GM23338 (cell line): ENCODE data around the gene CCDC97. TPM values are rescaled to one million over a fixed set of nuclear protein-coding genes. Genes with fewer than 3 reads are reported as not detected.

Experiments used
- ATAC-seq: fragments of 200-7000 bp; cut with Tn5 transposase; 3 replicates; pipeline ENCODE4 v1.9.1; 2020
- DNase-seq: peaks from one replicate; pipeline ENCODE4 v3.0.0-alpha.2; 2015; ENCODE audit warnings: low spot score
- H2AFZ ChIP-seq: fragments of 200-600 bp; sonication (generic); 2 replicates; pipeline ENCODE4 v1.8.0; 2016; ENCODE audit warnings: antibody characterized with exemption, mild to moderate bottlenecking, moderate library complexity
- H3F3A ChIP-seq: fragments of 200-600 bp; sonication (generic); replicated peaks from 2 replicates; pipeline ENCODE4 v1.8.0; 2017; ENCODE audit warnings: antibody characterized with exemption, mixed run types, low read depth
- H3K27ac ChIP-seq: fragments of 200-600 bp; sonication (generic); 2 replicates; pipeline ENCODE4 v1.6.1; 2016; ENCODE audit warnings: low read depth
- H3K27me3 ChIP-seq: fragments of 200-600 bp; sonication (generic); 2 replicates; pipeline ENCODE4 v1.8.0; 2016; ENCODE audit warnings: mild to moderate bottlenecking, mixed run types, moderate library complexity; ENCODE audit not compliant: insufficient read depth
- H3K36me3 ChIP-seq: fragments of 200-600 bp; sonication (generic); 2 replicates; pipeline ENCODE4 v1.8.0; 2016; ENCODE audit warnings: mild to moderate bottlenecking; ENCODE audit not compliant: insufficient read depth
- H3K4me1 ChIP-seq: fragments of 200-600 bp; sonication (generic); 2 replicates; pipeline ENCODE4 v1.8.0; 2016; ENCODE audit warnings: mild to moderate bottlenecking, moderate library complexity; ENCODE audit not compliant: insufficient read depth
- H3K4me2 ChIP-seq: fragments of 200-600 bp; sonication (generic); 2 replicates; pipeline ENCODE4 v1.7.1; 2017; ENCODE audit warnings: mixed run types
- H3K4me3 ChIP-seq: fragments of 200-600 bp; sonication (generic); 2 replicates; pipeline ENCODE4 v1.6.1; 2016; ENCODE audit warnings: mixed run types
- H3K79me2 ChIP-seq: fragments of 200-600 bp; sonication (generic); replicated peaks from 2 replicates; pipeline ENCODE4 v1.8.0; 2017; ENCODE audit warnings: mild to moderate bottlenecking; ENCODE audit not compliant: insufficient read depth
- H3K9me2 ChIP-seq: fragments of 200-600 bp; sonication (generic); 2 replicates; pipeline ENCODE4 v1.8.0; 2017; ENCODE audit not compliant: insufficient read depth
- H4K20me1 ChIP-seq: fragments of 200-600 bp; sonication (generic); replicated peaks from 2 replicates; pipeline ENCODE4 v1.8.0; 2017; ENCODE audit warnings: mild to moderate bottlenecking; ENCODE audit not compliant: insufficient read depth
- H3K27ac Mint-ChIP-seq: 2 replicates; pipeline ENCODE4 v1.8.0; 2020; ENCODE audit warnings: inconsistent platforms, mild to moderate bottlenecking, moderate library complexity, mixed read lengths
- H3K27me3 Mint-ChIP-seq: 3 replicates; pipeline ENCODE4 v1.8.0; 2022; ENCODE audit warnings: low read depth, mild to moderate bottlenecking, moderate library complexity, mixed read lengths, inconsistent platforms; ENCODE audit not compliant: insufficient read depth, poor library complexity
- H3K36me3 Mint-ChIP-seq: 3 replicates; pipeline ENCODE4 v1.8.0; 2021; ENCODE audit warnings: low read depth, mild to moderate bottlenecking, inconsistent platforms, moderate library complexity, mixed read lengths
- H3K4me1 Mint-ChIP-seq: 3 replicates; pipeline ENCODE4 v1.8.0; 2020; ENCODE audit warnings: mild to moderate bottlenecking, inconsistent platforms, mixed read lengths
- H3K4me3 Mint-ChIP-seq: 3 replicates; pipeline ENCODE4 v1.8.0; 2021; ENCODE audit warnings: moderate library complexity, mild to moderate bottlenecking, inconsistent platforms, mixed read lengths
- H3K9me3 Mint-ChIP-seq: 3 replicates; pipeline ENCODE4 v1.8.0; 2020; ENCODE audit warnings: moderate library complexity, mild to moderate bottlenecking, inconsistent platforms, mixed read lengths
- EZH2 ChIP-seq: fragments of 200-600 bp; sonication (generic); IDR thresholded peaks from one replicate; pipeline ENCODE4 v1.8.0; 2017; ENCODE audit warnings: antibody characterized with exemption, mild to moderate bottlenecking, low read depth; ENCODE audit not compliant: unreplicated experiment
- EZH2phosphoT487 ChIP-seq: fragments of 200-600 bp; sonication (generic); IDR thresholded peaks from one replicate; pipeline ENCODE4 v1.8.1; 2018; ENCODE audit warnings: antibody characterized with exemption; ENCODE audit not compliant: unreplicated experiment
- JUNB ChIP-seq: IDR thresholded peaks from one replicate; pipeline ENCODE4 v1.6.1; 2016; ENCODE audit warnings: antibody characterized with exemption; ENCODE audit not compliant: unreplicated experiment
- POLR2AphosphoS5 ChIP-seq: IDR thresholded peaks from 2 replicates; pipeline ENCODE4 v1.6.1; 2016; ENCODE audit warnings: antibody characterized with exemption, low read depth
- STAT1 ChIP-seq: IDR thresholded peaks from one replicate; pipeline ENCODE4 v1.6.1; 2016; ENCODE audit warnings: antibody characterized with exemption; ENCODE audit not compliant: unreplicated experiment
- ZNF114 ChIP-seq: fragments of 250-450 bp; sonication (Bioruptor Pico); IDR thresholded peaks from 2 replicates; pipeline ENCODE4 v1.5.0; 2020; ENCODE audit warnings: mild to moderate bottlenecking, moderate library complexity
- ZNF331 ChIP-seq: fragments of 250-450 bp; sonication (Bioruptor Pico); IDR thresholded peaks from 2 replicates; pipeline ENCODE4 v1.5.0; 2020; ENCODE audit warnings: low read depth, mild to moderate bottlenecking, moderate library complexity
- polyA plus RNA-seq: library from polyadenylated mRNA; unstranded; fragments of >200 nt; fragmentation: Nextera tagmentation; extraction: Ambion mirVana; gene quantifications from 2 replicates; pipeline ENCODE4 v1.2.1, GENCODE V29; 2016
- total RNA-seq: library from RNA; depleted of rRNA; stranded (reverse); fragments of >200 nt; shearing (Covaris generic); gene quantifications from 2 replicates; pipeline ENCODE4 v1.2.3, GENCODE V29; 2014
- TF ChIP-seq, protein P1 (sequence below), 2 experiments: fragments of 200-600 bp in 1 of 2; sonication (generic) in 1 of 2; conservative IDR thresholded peaks; 2 replicates each; pipeline versions ENCODE4 v1.5.1 to v1.6.1; 2016 to 2017; ENCODE audit warnings: antibody characterized with exemption in 2 of 2, low read depth in 2 of 2, mild to moderate bottlenecking in 2 of 2, moderate library complexity in 1 of 2
- TF ChIP-seq, protein P2 (sequence below): IDR thresholded peaks from 2 replicates; pipeline ENCODE4 v1.6.1; 2016; ENCODE audit warnings: antibody characterized with exemption

The CCDC97 gene
- total and polyA plus RNA-seq, 2 experiments from 2014 or later, result 8.0 to 11.0 TPM

DNA sequence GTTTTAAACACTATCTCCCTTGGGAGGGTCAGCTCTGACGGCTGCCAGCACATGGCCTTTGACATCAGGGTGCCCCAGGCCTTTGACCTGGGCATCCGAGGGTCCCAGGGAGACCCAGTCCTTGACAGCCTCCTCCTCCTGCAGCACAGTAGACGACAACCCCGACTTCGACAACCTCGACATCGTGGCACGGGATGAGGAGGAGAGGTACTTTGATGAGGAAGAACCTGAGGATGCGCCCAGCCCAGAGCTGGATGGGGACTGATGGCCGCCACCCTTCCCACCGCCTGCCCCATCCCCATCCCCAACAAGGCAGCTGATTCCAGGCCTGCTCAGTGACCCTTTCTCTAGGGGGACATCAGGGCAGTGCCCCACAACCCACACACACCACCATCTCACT, 12.5 kb downstream of the CCDC97 start:
- H3K4me1 Mint-ChIP-seq, result peaks cover 51% of the 10 kb centered on the region
- H3K9me2 ChIP-seq, result no peaks in the 10 kb centered on the region
- ATAC-seq (no peak), DNase-seq (no peak)
- no peak overlapping the region for H2AFZ ChIP-seq
- H3K27me3 Mint-ChIP-seq, result peaks cover 28% of the 10 kb centered on the region
- no peaks in the 10 kb centered on the region for H3K36me3 ChIP-seq
- no peaks in the 10 kb centered on the region; the same call in 1 of the 2 replicates for H4K20me1 ChIP-seq
- H3K4me3 Mint-ChIP-seq, result no peak overlapping the region; the same call in 2 of the 3 replicates
- peak overlapping the region; percentile 84; the same call in 1 of the 2 replicates for H3K27ac ChIP-seq
- H3K4me2 ChIP-seq, result no peak overlapping the region; the same call in 1 of the 2 replicates
- no peaks in the 10 kb centered on the region for H3K79me2 ChIP-seq
- peaks cover 48% of the 10 kb centered on the region for H3K4me1 ChIP-seq
- TF ChIP-seq ZNF331 (no peak), STAT1 (no peak), EZH2 (no peak), ZNF114 (CRISPR knock-in tag) (no peak), JUNB (no peak), EZH2phosphoT487 (no peak)
- TF ChIP-seq, protein P1, sequence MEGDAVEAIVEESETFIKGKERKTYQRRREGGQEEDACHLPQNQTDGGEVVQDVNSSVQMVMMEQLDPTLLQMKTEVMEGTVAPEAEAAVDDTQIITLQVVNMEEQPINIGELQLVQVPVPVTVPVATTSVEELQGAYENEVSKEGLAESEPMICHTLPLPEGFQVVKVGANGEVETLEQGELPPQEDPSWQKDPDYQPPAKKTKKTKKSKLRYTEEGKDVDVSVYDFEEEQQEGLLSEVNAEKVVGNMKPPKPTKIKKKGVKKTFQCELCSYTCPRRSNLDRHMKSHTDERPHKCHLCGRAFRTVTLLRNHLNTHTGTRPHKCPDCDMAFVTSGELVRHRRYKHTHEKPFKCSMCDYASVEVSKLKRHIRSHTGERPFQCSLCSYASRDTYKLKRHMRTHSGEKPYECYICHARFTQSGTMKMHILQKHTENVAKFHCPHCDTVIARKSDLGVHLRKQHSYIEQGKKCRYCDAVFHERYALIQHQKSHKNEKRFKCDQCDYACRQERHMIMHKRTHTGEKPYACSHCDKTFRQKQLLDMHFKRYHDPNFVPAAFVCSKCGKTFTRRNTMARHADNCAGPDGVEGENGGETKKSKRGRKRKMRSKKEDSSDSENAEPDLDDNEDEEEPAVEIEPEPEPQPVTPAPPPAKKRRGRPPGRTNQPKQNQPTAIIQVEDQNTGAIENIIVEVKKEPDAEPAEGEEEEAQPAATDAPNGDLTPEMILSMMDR (conservative IDR thresholded peaks at IDR 0.05; ENCODE audit: low read depth in 2 of 2), result no peak
- TF ChIP-seq, protein P2, sequence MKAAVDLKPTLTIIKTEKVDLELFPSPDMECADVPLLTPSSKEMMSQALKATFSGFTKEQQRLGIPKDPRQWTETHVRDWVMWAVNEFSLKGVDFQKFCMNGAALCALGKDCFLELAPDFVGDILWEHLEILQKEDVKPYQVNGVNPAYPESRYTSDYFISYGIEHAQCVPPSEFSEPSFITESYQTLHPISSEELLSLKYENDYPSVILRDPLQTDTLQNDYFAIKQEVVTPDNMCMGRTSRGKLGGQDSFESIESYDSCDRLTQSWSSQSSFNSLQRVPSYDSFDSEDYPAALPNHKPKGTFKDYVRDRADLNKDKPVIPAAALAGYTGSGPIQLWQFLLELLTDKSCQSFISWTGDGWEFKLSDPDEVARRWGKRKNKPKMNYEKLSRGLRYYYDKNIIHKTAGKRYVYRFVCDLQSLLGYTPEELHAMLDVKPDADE, result no peak
- peaks cover 3% of the 10 kb centered on the region; the same call in 2 of the 3 replicates for H3K9me3 Mint-ChIP-seq
- H3K27me3 ChIP-seq, result no peaks in the 10 kb centered on the region
- peaks cover 27% of the 10 kb centered on the region for H3F3A ChIP-seq
- H3K36me3 Mint-ChIP-seq, result peaks cover 37% of the 10 kb centered on the region
- peak overlapping the region; percentile 56; the same call in 1 of the 2 replicates for H3K27ac Mint-ChIP-seq
- no peak overlapping the region for H3K4me3 ChIP-seq

DNA sequence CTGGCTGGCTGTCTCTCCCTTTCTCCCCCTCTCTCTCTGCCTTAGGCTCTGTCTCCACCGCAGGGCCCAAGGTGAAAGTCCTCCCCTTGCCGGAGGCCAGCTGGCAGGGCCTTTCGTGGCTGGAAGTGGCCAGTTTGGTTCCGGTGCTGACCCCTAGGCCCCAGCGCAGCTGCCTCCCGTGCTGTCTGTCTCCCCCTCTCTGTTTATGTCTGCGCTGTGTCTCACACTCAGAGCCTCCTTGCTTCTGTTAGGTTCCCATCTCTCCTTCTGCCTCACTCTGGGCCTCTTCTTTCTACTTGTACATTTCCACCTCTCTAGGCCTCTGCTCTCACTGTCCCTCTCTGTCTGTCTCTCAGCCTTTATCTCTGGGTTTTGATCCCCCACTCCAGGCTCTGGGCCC, 13.1 kb downstream of the CCDC97 start:
- no peaks in the 10 kb centered on the region for H3K79me2 ChIP-seq
- H3K27ac ChIP-seq, result peak overlapping the region; percentile 84; the same call in 1 of the 2 replicates
- H3K4me2 ChIP-seq, result peak overlapping the region; percentile 51
- no peak for TF ChIP-seq EZH2phosphoT487
- no peak for TF ChIP-seq POLR2AphosphoS5
- TF ChIP-seq EZH2, result no peak
- H3K4me1 ChIP-seq, result peaks cover 52% of the 10 kb centered on the region
- Mint-ChIP-seq H3K27me3 (peaks cover 31% of the 10 kb centered on the region), H3K36me3 (peaks cover 31% of the 10 kb centered on the region), H3K4me1 (peaks cover 54% of the 10 kb centered on the region), H3K4me3 (peak overlapping the region; percentile 34; the same call in 1 of the 3 replicates), H3K9me3 (peaks cover 3% of the 10 kb centered on the region; the same call in 2 of the 3 replicates), H3K27ac (peak overlapping the region; percentile 56)
- H2AFZ ChIP-seq, result no peak overlapping the region
- no peaks in the 10 kb centered on the region; the same call in 1 of the 2 replicates for H4K20me1 ChIP-seq
- no peaks in the 10 kb centered on the region for H3K36me3 ChIP-seq
- no peaks in the 10 kb centered on the region for H3K9me2 ChIP-seq
- DNase-seq (no peak), ATAC-seq (no peak)
- no peak overlapping the region for H3K4me3 ChIP-seq
- H3F3A ChIP-seq, result peaks cover 27% of the 10 kb centered on the region
- no peaks in the 10 kb centered on the region for H3K27me3 ChIP-seq
